MV-4-11 (cell line): ENCODE results near the gene HMCN2.
A peak's percentile ranks its signal among the peaks of the same experiment; 100 is the strongest.

Source experiments
- DNase-seq: peaks from one replicate; lab custom pipeline; 2025; lab: John Stamatoyannopoulos, UW

The HMCN2 gene

DNA sequence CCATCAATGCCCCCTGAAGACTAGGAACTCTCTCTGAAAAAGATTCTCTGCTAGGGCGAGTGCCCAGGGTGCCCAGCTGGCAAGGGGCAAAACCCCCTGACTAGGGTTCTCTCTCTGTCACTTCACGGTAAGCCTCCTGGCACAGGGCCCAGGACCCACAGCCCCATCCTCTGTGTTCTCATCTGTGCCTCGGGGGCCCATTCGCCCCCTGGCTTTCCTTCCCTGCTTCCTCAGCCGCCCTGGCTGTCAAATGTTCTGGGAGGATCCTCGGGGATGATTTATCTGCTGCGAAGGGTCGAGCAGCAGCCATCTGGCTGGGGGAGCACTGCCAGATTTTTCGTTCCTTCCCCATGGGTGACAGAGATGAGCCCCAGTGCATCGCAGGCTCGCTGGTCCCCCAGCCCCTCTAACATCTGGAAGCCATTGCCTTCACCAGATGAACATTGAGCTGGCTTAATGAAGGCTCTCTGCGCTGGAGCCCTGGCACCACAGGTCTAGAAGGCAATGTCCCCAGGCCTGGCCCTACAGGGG lies 24.2 kb downstream of the HMCN2 start:
- DNase-seq: no peak

DNA sequence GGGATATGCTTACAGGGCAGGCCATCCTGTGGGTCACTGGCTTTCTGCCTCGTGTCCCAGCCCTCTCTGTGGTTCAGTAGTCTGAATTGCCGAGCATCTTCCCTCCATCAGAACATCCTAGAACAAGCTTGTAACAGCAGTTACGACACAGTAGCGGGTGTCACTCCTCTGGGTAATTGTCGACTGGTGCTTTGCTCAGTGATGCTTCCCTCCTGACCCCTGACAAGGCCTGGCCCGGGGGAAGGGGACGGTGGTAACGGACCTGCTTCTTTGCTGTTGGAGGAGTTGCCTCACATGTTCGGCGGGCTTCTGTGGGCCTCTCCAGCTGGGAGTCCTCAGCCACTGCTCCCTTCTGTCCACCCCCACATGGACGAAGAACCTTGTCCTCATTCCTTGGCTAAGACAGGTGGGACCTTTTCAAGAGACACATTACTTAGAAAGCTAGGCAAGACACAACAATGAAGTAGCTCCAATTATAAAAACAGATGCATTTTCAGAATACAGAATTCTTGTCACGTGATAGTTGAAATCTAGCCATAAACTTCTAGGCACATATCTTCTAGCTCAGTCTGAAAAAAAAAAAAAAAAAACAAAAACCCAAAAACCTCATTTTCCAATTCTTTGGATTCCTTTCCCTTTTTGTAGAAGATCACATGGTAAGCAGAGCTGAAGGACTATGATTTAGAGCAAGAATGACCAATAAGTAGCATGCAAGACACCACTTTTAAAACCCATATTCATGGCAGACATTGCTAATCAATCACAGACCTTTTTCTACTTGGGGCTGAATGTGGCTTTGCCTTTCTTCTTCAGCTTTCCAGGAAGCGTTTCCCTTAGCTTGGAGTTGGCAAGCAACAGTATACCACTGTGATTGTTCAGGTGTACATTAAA lies 25.0 kb downstream of the HMCN2 start:
- no peak for DNase-seq

DNA sequence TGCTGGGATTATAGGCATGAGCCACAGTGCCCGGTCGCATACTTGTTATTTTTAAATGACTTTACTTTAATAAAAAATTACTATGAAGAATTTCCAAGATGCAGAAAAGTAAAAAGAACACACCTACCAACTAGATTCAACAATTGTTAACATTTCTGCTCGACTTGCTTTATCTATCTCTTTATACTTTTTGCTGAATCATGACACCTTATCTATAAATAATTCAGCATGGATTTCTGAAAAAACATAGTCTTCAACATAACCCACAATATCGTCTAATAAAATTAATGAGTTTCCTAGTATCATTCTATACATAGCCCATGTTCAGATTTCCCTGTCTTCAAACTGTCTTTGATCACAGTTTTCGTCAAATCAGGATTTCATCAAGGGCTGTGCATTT lies 25.9 kb downstream of the HMCN2 start:
- no peak for DNase-seq

DNA sequence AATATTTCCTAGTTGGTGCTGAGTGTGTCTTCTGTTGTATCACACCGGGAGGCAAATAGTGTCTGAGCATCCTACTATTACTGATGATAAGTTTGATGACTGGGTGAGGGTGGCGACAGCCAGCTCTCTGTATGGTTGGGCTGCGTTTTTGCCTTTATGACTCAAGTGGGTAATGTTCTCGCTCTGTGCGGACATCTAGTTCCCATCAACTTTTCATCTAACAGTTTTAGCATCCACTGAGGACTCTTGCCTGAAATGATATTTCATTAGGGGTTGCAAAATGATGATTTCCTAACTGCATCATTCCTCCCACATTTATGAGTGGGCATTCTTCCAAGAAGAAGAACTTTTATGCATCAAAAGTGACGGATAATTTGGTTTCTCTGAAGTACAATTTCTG lies 26.5 kb downstream of the HMCN2 start:
- no peak for DNase-seq

DNA sequence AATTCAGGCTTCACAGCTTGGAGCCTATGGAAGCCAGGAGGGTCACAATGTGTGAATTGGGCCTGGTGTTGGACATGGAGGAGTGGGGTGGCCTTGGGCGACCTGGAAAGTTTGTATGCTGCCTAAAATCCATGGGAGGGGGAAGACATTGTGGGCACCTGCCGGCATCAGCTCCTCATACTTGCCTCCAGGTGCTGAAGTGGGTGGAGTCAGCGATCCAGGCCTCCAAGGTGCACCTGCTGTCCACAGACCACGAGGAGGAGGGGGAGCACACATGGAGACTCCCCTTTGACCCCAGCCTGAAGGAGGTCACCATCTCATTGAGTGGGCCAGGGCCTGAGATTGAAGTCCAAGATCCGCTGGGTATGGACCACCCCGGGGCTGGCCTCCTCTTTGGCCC lies 29.1 kb downstream of the HMCN2 start:
- DNase-seq: no peak

DNA sequence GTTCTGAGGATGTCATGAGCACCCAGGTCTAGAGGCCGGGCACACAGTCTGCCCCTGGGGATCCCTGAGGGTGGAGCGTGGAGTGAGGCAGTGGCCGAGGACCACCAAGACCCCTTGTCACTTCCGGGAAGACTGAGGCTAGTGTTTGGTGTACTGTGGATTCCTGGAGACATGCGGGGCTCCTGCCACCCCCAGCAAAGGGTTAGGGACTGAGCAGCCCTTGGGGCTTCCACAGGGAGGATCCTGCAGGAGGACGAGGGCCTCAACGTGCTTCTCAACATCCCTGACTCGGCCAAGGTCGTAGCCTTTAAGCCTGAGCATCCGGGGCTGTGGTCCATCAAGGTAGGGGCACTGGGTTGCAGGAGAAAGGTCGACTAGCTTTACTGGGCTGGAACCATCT lies 29.9 kb downstream of the HMCN2 start:
- no peak for DNase-seq

DNA sequence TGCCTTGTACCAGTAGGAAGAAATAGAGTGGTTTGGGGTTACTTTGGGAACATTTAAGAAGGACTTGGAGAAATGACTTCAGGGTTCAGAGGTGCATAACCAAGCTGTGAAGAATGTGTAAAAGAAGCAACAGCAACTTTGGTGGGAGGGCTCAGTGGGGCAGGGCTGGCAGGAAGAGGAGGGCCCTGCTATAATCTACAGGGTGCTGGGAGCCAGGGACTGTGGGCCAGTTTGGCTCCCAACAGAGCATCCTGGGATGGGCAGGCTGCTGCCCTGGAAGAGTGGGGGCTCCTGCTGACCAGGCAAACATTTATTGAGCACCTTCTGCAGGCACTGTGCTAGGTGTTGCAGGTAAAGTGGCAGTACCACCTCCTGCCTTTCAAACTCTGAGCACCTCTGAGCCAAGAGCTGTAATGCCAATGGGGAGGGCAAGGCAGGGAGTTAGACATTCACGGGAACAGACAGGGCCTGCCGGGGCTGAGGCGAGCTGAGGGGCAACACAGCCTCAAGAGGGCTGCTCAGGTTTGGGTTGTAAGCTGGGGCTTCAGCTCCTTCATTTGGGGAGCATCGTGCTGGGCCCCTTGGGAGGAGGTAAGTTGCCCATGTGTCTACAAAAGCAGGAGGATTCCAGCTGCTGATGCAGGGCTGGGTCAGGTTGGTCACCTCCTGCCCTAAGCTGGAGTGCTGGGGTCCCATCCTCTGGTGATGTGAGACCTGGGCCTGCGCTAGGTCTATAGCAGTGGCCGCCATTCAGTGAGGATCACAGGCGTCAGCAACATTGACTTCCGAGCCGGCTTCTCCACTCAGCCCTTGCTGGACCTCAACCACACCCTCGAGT lies 30.6 kb downstream of the HMCN2 start:
- no peak for DNase-seq

DNA sequence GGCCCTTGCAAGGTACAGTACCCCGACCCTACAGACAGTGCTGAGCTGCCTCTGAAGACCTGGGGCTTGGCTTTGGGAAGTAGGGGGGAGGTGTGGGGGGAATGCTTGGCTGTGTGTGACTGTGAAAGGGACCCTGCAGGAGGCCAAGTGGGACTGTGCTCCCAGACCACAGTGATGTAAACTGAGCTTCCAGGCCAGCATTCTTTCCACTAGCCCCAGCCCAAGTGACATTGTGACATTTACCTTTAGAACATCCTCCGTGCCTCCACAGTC lies 31.2 kb downstream of the HMCN2 start:
- DNase-seq: no peak

DNA sequence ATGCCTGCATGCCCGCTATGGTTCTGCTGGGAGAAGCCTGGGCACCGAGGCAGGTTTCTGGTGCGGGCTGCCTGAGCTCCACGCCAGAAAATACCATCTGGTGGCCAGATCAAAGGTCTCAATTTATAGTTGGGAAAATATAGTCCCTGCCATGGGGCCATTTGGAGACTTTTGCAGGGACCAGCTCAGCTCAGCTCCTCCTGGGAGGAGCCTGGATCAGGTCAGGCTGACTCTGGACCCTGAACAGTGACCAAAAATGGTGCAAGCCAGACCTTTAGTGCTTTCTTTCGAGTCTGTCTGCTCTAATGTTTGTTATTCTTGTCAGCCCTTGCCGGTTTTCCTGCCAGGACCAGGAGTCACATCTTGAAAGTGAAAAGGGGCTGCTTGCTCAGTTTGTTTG lies 31.8 kb downstream of the HMCN2 start:
- no peak for DNase-seq

DNA sequence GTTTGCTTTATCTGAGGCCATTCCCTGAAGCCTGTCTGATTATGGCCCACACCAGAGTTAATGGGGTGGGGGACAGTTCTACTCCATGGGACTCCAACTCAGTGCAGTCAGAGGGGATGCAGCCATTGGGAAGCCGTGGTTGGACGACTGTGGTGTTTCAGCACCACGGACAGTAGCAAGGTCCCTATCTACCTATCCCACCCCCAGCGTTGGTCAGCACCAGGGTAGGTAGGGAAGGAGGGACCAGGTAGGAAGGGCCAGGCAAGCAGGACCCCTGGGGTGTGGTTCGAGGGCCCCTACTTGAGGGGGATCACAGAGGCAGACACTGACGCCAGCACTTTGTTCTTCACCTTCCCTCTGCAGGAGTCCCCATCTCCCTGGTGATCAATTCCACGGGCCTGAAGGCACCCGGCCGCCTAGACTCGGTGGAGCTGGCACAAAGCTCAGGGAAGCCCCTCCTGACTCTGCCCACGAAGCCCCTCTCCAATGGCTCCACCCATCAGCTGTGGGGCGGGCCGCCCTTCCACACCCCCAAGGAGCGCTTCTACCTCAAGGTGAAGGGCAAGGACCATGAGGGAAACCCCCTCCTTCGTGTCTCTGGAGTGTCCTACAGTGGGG lies 33.2 kb downstream of the HMCN2 start:
- DNase-seq: no peak

DNA sequence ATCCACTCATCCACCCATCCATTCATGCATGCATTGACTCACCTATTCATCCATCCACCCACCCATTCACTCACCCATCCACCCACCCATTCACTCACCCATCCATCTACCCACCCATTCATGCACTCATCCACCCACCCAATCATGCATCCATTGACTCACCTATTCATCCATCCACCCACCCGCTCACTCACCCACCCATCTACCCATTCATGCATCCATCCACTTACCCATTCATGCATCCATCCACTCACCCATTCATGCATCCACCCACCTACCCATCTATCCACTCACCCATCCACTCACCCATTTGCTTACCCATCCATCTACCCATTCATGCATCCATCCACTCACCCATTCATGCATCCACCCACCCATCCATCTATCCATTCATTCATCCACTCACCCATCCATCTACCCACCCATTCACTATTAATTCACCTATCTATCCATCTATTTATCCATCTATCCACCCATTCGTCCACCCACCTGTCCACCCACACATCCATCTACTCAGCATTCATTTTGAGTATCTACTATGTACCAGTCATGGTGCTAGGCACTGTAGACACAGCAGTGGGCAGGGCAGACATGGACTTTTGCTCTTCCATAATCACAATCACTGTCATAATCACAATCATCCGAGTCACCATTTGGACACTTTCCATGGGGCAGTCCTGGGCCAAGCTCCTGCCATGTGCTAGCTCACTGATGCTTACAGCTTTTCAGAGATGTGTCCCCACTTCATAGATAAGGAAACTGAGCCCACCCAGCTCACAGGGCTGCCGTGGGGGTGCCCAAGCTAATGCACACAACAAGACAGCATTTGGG lies 34.4 kb downstream of the HMCN2 start:
- DNase-seq: no peak

DNA sequence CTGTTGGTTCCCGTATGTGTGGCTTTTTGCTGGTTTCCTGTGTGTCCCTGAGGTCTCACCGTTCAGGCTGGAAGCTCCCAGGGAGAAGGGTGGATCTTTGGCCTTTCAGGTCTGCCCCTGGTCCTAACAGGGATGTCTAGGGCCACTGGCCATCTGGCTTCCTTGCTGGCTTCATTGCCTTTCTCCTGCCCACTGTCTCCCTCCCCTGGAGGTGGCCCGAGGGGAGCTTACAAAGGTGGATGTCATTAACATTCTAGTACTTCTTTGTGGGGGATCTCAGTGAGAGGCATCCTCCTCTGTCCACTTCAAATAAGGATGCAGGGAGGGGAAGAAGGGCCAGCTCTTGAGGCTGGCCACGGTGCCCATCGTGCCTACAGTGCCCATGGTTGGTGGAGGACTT lies 35.2 kb downstream of the HMCN2 start:
- no peak for DNase-seq

DNA sequence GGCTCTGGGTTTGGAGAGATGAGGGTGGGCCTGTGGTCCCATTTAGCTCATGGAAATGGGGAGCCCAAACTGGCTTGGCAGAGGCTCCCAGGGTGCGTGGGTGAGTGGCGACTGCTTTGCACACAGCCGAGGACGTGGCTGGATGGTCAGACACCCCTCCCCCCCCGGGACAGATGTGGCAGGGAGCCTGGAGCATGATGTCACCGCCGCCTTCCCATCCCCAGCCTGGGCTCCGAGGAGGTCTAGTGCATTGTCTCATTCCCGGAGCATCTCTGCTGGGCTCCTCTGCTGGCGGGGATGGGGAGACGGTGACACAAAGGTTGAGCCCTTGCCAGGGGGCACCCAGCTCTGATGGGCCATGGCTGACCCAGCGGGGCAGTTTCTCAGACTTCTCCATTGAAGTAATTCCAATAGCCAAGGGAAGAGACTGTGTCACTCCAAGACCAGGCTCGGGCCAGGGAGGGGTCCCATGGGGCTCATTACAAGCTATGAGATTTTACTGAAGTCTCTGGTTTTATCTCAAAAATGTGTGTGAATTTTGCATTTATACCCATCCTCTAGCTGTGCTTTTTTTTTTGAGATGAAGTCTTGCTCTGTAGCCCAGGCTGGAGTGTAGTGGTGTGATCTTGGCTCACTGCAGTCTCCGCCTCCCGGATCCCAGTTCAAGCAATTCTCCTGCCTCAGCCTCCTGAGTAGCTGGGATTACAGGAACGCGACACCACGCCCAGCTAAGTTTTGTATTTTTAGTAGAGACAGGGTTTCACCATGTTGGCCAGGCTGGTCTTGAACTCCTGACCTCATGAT lies 36.1 kb downstream of the HMCN2 start:
- DNase-seq: no peak

DNA sequence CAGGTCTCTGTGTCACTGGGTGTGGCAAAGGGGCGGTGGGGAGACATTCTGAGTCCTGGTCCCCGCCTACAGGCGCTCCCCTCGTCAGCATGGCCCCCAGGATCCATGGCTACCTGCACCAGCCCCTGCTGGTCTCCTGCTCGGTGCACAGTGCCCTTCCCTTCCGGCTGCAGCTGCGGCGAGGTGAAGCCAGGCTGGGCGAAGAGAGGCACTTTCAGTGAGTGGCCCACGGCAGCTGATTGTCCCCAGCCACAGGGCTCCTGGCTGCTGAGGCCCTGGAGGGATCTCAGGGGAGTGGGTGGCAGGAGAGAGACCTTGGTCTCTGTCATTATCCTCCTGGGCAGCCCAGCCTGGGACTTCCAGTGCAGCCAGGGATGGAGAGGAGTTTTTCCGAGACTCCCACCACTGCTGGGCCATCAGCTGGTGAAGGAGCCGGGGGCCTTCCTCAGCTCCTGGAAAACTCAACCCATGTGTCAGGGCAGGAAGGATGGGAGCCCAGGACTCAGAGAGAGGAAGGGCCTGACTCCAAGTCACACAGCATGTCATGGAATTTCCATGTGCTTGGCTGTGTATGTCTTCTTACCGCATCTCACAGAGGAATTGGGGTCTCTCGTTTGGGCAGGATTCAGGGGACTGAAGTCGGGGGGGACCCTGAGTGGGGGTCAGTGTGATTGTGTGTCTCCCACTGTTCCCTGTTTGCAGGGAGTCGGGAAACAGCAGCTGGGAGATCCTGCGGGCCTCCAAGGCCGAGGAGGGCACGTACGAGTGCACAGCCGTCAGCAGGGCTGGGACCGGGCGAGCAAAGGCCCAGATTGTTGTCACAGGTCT lies 37.4 kb downstream of the HMCN2 start:
- no peak for DNase-seq

DNA sequence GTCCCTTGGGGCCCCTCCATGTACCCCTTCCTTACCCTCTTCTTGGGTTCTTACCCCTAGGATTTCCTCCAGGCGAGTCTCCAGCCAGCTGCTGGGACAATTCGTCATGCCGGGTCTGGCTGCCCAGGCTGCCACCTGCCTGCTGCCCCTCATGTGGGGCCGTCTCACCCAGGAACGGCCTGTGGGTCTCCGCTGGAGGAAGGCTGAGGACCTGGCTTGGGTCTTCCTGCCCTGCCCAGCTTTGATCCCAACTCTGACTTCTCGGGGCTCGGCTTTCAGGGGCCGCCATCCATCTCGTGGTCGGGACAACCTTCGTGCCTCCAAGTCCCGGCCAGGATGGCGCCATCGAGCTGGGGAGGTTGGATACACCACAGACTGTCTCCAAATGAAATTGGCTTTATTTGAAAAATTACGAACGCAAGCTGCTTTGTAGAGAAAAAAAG lies 38.1 kb downstream of the HMCN2 start:
- DNase-seq: no peak

DNA sequence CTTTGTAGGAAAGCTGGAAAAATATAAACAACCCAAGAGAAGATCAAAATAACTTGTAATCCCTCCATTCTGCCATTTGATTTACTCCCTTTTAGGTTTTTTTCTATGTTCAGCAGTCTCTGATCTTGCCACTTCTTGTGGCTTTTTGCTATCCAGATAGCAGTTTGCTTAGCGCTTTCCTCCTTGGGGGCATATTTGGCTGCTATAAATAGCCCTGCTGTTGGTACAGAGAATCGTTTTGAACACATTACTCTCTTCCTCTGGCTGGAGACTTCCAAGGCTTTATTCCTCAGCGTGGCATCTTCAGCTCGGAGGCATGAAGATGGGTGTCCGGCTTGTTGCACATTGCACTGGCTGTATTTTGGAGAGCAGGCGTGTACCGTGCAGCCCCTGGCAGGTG lies 38.6 kb downstream of the HMCN2 start:
- peak; percentile 0 for DNase-seq

DNA sequence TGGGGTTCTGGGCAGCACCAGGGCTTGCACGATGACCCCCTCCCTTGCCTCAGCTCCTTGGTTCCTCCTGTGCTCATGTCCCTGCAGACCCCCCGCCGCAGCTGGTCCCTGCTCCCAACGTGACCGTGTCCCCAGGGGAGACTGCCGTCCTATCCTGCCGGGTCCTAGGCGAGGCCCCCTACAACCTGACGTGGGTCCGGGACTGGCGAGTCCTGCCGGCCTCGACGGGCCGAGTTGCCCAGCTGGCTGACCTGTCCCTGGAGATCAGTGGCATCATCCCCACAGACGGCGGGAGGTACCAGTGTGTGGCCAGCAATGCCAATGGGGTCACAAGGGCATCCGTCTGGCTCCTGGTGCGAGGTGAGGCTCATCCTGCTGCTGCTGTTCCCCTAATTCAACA lies 39.1 kb downstream of the HMCN2 start:
- no peak for DNase-seq

DNA sequence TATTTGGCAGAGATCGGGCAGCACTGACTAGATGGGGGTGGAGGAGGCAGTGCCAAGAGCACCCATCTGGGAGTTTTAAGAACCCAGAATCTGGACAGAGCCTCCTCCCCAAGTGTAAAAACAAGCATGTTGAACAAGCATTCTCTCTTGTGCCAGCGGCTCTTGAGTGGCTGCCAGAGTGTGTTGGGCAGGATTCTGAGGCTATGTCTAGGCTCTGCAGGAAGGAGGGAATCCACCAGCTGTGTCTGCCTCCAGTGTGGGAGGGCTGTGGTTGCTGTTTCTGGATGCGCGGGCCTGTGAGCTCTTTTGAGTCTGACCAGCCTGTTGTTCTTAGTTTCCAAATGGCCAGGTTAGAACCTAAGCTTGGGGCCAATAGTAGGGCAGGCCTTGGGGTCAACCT lies 39.8 kb downstream of the HMCN2 start:
- no peak for DNase-seq

DNA sequence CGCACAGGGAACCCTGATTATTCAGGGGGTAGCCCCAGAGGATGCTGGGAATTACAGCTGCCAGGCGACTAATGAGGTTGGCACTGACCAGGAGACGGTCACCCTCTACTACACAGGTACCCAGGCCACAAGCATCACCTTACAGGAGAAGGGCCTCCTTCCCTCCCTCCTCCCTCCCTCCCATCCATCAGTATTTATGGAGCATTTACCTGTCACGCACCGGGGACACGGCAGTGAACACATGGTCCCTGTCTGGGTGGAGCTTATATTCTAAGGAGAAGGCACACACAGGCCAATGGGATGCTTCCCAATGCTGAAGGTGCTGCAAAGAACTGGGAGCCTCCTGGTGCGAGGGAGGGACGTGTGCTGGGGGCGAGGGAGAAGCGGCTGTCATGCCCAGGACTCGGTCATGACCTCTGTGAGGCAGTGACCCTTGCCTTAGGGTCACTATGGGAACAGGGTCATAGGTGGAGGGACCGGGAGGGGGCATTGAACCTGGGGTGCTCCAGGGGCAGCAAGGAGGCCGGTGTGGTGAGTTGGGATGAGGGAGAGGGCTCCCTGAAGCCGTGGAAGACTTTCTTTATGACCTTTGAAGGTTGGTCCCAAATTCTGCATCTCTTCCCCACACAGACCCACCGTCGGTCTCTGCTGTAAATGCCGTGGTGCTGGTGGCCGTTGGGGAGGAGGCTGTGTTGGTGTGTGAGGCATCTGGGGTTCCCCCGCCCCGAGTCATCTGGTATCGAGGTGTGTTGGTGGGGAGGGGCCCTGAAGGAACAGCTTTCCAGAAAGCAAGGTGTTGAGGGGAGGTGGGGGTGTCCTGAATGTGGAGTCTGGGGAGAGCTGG lies 41.5 kb downstream of the HMCN2 start:
- no peak for DNase-seq
